GM23338 (cell line): ENCODE data around the gene ASTN1. TPM values are rescaled to one million over a fixed set of nuclear protein-coding genes. Genes with fewer than 3 reads are reported as not detected.
A peak's percentile ranks its signal among the peaks of the same experiment; 100 is the strongest.

ENCODE experiments used
- ATAC-seq: fragments of 200-7000 bp; cut with Tn5 transposase; 3 replicates; pipeline ENCODE4 v1.9.1; 2020
- DNase-seq: peaks from one replicate; pipeline ENCODE4 v3.0.0-alpha.2; 2015; ENCODE audit warnings: low spot score
- H2AFZ ChIP-seq: fragments of 200-600 bp; sonication (generic); 2 replicates; pipeline ENCODE4 v1.8.0; 2016; ENCODE audit warnings: antibody characterized with exemption, mild to moderate bottlenecking, moderate library complexity
- H3F3A ChIP-seq: fragments of 200-600 bp; sonication (generic); replicated peaks from 2 replicates; pipeline ENCODE4 v1.8.0; 2017; ENCODE audit warnings: antibody characterized with exemption, mixed run types, low read depth
- H3K27ac ChIP-seq: fragments of 200-600 bp; sonication (generic); 2 replicates; pipeline ENCODE4 v1.6.1; 2016; ENCODE audit warnings: low read depth
- H3K27me3 ChIP-seq: fragments of 200-600 bp; sonication (generic); 2 replicates; pipeline ENCODE4 v1.8.0; 2016; ENCODE audit warnings: mild to moderate bottlenecking, mixed run types, moderate library complexity; ENCODE audit not compliant: insufficient read depth
- H3K36me3 ChIP-seq: fragments of 200-600 bp; sonication (generic); 2 replicates; pipeline ENCODE4 v1.8.0; 2016; ENCODE audit warnings: mild to moderate bottlenecking; ENCODE audit not compliant: insufficient read depth
- H3K4me1 ChIP-seq: fragments of 200-600 bp; sonication (generic); 2 replicates; pipeline ENCODE4 v1.8.0; 2016; ENCODE audit warnings: mild to moderate bottlenecking, moderate library complexity; ENCODE audit not compliant: insufficient read depth
- H3K4me2 ChIP-seq: fragments of 200-600 bp; sonication (generic); 2 replicates; pipeline ENCODE4 v1.7.1; 2017; ENCODE audit warnings: mixed run types
- H3K4me3 ChIP-seq: fragments of 200-600 bp; sonication (generic); 2 replicates; pipeline ENCODE4 v1.6.1; 2016; ENCODE audit warnings: mixed run types
- H3K79me2 ChIP-seq: fragments of 200-600 bp; sonication (generic); replicated peaks from 2 replicates; pipeline ENCODE4 v1.8.0; 2017; ENCODE audit warnings: mild to moderate bottlenecking; ENCODE audit not compliant: insufficient read depth
- H3K9me2 ChIP-seq: fragments of 200-600 bp; sonication (generic); 2 replicates; pipeline ENCODE4 v1.8.0; 2017; ENCODE audit not compliant: insufficient read depth
- H4K20me1 ChIP-seq: fragments of 200-600 bp; sonication (generic); replicated peaks from 2 replicates; pipeline ENCODE4 v1.8.0; 2017; ENCODE audit warnings: mild to moderate bottlenecking; ENCODE audit not compliant: insufficient read depth
- H3K27ac Mint-ChIP-seq: 2 replicates; pipeline ENCODE4 v1.8.0; 2020; ENCODE audit warnings: inconsistent platforms, mild to moderate bottlenecking, moderate library complexity, mixed read lengths
- H3K27me3 Mint-ChIP-seq: 3 replicates; pipeline ENCODE4 v1.8.0; 2022; ENCODE audit warnings: low read depth, mild to moderate bottlenecking, moderate library complexity, mixed read lengths, inconsistent platforms; ENCODE audit not compliant: insufficient read depth, poor library complexity
- H3K36me3 Mint-ChIP-seq: 3 replicates; pipeline ENCODE4 v1.8.0; 2021; ENCODE audit warnings: low read depth, mild to moderate bottlenecking, inconsistent platforms, moderate library complexity, mixed read lengths
- H3K4me1 Mint-ChIP-seq: 3 replicates; pipeline ENCODE4 v1.8.0; 2020; ENCODE audit warnings: mild to moderate bottlenecking, inconsistent platforms, mixed read lengths
- H3K4me3 Mint-ChIP-seq: 3 replicates; pipeline ENCODE4 v1.8.0; 2021; ENCODE audit warnings: moderate library complexity, mild to moderate bottlenecking, inconsistent platforms, mixed read lengths
- H3K9me3 Mint-ChIP-seq: 3 replicates; pipeline ENCODE4 v1.8.0; 2020; ENCODE audit warnings: moderate library complexity, mild to moderate bottlenecking, inconsistent platforms, mixed read lengths
- CTCF ChIP-seq, 2 experiments: fragments of 200-600 bp in 1 of 2; sonication (generic) in 1 of 2; conservative IDR thresholded peaks; 2 replicates each; pipeline versions ENCODE4 v1.5.1 to v1.6.1; 2016 to 2017; ENCODE audit warnings: antibody characterized with exemption in 2 of 2, low read depth in 2 of 2, mild to moderate bottlenecking in 2 of 2, moderate library complexity in 1 of 2
- EZH2 ChIP-seq: fragments of 200-600 bp; sonication (generic); IDR thresholded peaks from one replicate; pipeline ENCODE4 v1.8.0; 2017; ENCODE audit warnings: antibody characterized with exemption, mild to moderate bottlenecking, low read depth; ENCODE audit not compliant: unreplicated experiment
- EZH2phosphoT487 ChIP-seq: fragments of 200-600 bp; sonication (generic); IDR thresholded peaks from one replicate; pipeline ENCODE4 v1.8.1; 2018; ENCODE audit warnings: antibody characterized with exemption; ENCODE audit not compliant: unreplicated experiment
- JUNB ChIP-seq: IDR thresholded peaks from one replicate; pipeline ENCODE4 v1.6.1; 2016; ENCODE audit warnings: antibody characterized with exemption; ENCODE audit not compliant: unreplicated experiment
- POLR2AphosphoS5 ChIP-seq: IDR thresholded peaks from 2 replicates; pipeline ENCODE4 v1.6.1; 2016; ENCODE audit warnings: antibody characterized with exemption, low read depth
- polyA plus RNA-seq: library from polyadenylated mRNA; unstranded; fragments of >200 nt; fragmentation: Nextera tagmentation; extraction: Ambion mirVana; gene quantifications from 2 replicates; pipeline ENCODE4 v1.2.1, GENCODE V29; 2016
- total RNA-seq: library from RNA; depleted of rRNA; stranded (reverse); fragments of >200 nt; shearing (Covaris generic); gene quantifications from 2 replicates; pipeline ENCODE4 v1.2.3, GENCODE V29; 2014
- TF ChIP-seq, protein P1 (sequence below): IDR thresholded peaks from 2 replicates; pipeline ENCODE4 v1.6.1; 2016; ENCODE audit warnings: antibody characterized with exemption
- TF ChIP-seq, protein P2 (sequence below): fragments of 250-450 bp; sonication (Bioruptor Pico); IDR thresholded peaks from 2 replicates; pipeline ENCODE4 v1.5.0; 2020; ENCODE audit warnings: mild to moderate bottlenecking, moderate library complexity
- TF ChIP-seq, protein P3 (sequence below): IDR thresholded peaks from one replicate; pipeline ENCODE4 v1.6.1; 2018; ENCODE audit warnings: antibody characterized with exemption; ENCODE audit not compliant: unreplicated experiment

ASTN1 gene
- total and polyA plus RNA-seq, 2 experiments from 2014 or later = 2.0 to 5.2 TPM

DNA sequence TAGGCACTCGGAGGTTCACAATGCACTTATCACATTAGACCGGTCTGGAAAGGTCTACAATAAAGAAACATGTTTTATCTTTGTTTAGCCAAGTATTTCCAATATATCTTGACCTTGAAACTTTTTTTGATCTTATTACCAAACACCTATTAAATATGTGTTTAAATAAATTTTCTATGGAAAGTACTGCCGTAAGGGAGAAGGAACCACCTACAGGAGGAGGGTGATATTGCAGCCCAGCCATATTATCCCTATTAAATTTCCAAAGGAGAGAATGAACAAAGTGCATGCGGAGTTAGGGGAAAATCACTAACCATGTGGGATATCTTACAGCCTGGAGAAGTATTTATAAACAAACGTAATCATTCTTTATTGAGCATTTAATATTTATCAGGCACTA, 20.7 kb upstream of the ASTN1 start:
- no peaks in the 10 kb centered on the region for H4K20me1 ChIP-seq
- no peaks in the 10 kb centered on the region for H3K9me2 ChIP-seq
- Mint-ChIP-seq H3K36me3 (no peaks in the 10 kb centered on the region), H3K4me3 (no peak overlapping the region), H3K27me3 (peaks cover 16% of the 10 kb centered on the region), H3K27ac (no peak overlapping the region), H3K4me1 (peaks cover 10% of the 10 kb centered on the region; the same call in 2 of the 3 replicates), H3K9me3 (no peaks in the 10 kb centered on the region)
- TF ChIP-seq CTCF (conservative IDR thresholded peaks at IDR 0.05; ENCODE audit: low read depth in 2 of 2) = peak; percentile 52 to 82
- TF ChIP-seq EZH2phosphoT487 = no peak
- TF ChIP-seq JUNB = no peak
- TF ChIP-seq, protein P1, sequence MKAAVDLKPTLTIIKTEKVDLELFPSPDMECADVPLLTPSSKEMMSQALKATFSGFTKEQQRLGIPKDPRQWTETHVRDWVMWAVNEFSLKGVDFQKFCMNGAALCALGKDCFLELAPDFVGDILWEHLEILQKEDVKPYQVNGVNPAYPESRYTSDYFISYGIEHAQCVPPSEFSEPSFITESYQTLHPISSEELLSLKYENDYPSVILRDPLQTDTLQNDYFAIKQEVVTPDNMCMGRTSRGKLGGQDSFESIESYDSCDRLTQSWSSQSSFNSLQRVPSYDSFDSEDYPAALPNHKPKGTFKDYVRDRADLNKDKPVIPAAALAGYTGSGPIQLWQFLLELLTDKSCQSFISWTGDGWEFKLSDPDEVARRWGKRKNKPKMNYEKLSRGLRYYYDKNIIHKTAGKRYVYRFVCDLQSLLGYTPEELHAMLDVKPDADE = no peak
- TF ChIP-seq EZH2 = no peak
- no peak overlapping the region for H3K4me2 ChIP-seq
- no peak overlapping the region for H2AFZ ChIP-seq
- no peak overlapping the region for H3K4me3 ChIP-seq
- ATAC-seq (no peak), DNase-seq (peak; percentile 69)
- H3K4me1 ChIP-seq = peaks cover 6% of the 10 kb centered on the region; the same call in 1 of the 2 replicates
- no peaks in the 10 kb centered on the region for H3K79me2 ChIP-seq
- H3F3A ChIP-seq = no peaks in the 10 kb centered on the region
- H3K27me3 ChIP-seq = peaks cover 14% of the 10 kb centered on the region
- no peak overlapping the region for H3K27ac ChIP-seq
- H3K36me3 ChIP-seq = no peaks in the 10 kb centered on the region

DNA sequence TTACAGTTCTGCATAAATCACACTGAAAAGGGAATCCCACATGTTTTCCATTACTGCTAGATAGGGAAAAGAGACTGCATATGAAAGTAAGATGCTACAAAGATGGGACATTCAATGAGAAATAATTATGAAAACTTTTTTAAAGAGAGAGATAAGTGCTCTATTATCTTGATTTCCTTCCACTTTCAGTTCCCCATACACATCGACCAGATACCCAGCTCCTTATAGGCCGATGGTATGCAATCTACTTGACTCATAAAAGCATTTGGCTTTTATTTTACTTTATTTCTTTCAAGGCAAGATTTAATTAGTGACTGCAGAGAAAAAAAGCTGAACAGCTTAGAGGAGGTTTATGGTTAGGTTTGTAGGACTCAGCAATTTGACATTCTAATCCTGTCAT, 19.3 kb upstream of the ASTN1 start:
- Histone ChIP-seq H3K79me2 (no peaks in the 10 kb centered on the region), H2AFZ (no peak overlapping the region), H4K20me1 (no peaks in the 10 kb centered on the region), H3K27ac (no peak overlapping the region), H3F3A (no peaks in the 10 kb centered on the region), H3K4me2 (no peak overlapping the region), H3K4me1 (peaks cover 6% of the 10 kb centered on the region; the same call in 1 of the 2 replicates), H3K27me3 (peaks cover 27% of the 10 kb centered on the region), H3K9me2 (no peaks in the 10 kb centered on the region), H3K36me3 (no peaks in the 10 kb centered on the region), H3K4me3 (no peak overlapping the region)
- H3K4me1 Mint-ChIP-seq = peaks cover 10% of the 10 kb centered on the region; the same call in 2 of the 3 replicates
- no peak overlapping the region for H3K27ac Mint-ChIP-seq
- peaks cover 18% of the 10 kb centered on the region for H3K27me3 Mint-ChIP-seq
- no peaks in the 10 kb centered on the region for H3K36me3 Mint-ChIP-seq
- DNase-seq (no peak), ATAC-seq (no peak)
- H3K4me3 Mint-ChIP-seq = no peak overlapping the region
- H3K9me3 Mint-ChIP-seq = no peaks in the 10 kb centered on the region
- TF ChIP-seq, protein P2, sequence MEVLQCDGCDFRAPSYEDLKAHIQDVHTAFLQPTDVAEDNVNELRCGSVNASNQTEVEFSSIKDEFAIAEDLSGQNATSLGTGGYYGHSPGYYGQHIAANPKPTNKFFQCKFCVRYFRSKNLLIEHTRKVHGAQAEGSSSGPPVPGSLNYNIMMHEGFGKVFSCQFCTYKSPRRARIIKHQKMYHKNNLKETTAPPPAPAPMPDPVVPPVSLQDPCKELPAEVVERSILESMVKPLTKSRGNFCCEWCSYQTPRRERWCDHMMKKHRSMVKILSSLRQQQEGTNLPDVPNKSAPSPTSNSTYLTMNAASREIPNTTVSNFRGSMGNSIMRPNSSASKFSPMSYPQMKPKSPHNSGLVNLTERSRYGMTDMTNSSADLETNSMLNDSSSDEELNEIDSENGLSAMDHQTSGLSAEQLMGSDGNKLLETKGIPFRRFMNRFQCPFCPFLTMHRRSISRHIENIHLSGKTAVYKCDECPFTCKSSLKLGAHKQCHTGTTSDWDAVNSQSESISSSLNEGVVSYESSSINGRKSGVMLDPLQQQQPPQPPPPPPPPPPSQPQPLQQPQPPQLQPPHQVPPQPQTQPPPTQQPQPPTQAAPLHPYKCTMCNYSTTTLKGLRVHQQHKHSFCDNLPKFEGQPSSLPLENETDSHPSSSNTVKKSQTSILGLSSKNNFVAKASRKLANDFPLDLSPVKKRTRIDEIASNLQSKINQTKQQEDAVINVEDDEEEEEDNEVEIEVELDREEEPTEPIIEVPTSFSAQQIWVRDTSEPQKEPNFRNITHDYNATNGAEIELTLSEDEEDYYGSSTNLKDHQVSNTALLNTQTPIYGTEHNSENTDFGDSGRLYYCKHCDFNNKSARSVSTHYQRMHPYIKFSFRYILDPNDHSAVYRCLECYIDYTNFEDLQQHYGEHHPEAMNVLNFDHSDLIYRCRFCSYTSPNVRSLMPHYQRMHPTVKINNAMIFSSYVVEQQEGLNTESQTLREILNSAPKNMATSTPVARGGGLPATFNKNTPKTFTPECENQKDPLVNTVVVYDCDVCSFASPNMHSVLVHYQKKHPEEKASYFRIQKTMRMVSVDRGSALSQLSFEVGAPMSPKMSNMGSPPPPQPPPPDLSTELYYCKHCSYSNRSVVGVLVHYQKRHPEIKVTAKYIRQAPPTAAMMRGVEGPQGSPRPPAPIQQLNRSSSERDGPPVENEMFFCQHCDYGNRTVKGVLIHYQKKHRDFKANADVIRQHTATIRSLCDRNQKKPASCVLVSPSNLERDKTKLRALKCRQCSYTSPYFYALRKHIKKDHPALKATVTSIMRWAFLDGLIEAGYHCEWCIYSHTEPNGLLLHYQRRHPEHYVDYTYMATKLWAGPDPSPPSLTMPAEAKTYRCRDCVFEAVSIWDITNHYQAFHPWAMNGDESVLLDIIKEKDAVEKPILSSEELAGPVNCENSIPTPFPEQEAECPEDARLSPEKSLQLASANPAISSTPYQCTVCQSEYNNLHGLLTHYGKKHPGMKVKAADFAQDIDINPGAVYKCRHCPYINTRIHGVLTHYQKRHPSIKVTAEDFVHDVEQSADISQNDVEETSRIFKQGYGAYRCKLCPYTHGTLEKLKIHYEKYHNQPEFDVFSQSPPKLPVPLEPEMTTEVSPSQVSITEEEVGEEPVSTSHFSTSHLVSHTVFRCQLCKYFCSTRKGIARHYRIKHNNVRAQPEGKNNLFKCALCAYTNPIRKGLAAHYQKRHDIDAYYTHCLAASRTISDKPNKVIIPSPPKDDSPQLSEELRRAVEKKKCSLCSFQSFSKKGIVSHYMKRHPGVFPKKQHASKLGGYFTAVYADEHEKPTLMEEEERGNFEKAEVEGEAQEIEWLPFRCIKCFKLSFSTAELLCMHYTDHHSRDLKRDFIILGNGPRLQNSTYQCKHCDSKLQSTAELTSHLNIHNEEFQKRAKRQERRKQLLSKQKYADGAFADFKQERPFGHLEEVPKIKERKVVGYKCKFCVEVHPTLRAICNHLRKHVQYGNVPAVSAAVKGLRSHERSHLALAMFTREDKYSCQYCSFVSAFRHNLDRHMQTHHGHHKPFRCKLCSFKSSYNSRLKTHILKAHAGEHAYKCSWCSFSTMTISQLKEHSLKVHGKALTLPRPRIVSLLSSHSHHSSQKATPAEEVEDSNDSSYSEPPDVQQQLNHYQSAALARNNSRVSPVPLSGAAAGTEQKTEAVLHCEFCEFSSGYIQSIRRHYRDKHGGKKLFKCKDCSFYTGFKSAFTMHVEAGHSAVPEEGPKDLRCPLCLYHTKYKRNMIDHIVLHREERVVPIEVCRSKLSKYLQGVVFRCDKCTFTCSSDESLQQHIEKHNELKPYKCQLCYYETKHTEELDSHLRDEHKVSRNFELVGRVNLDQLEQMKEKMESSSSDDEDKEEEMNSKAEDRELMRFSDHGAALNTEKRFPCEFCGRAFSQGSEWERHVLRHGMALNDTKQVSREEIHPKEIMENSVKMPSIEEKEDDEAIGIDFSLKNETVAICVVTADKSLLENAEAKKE (CRISPR knock-in tag) = no peak
- no peak for TF ChIP-seq POLR2AphosphoS5
- no peak for TF ChIP-seq EZH2
- TF ChIP-seq, protein P3, sequence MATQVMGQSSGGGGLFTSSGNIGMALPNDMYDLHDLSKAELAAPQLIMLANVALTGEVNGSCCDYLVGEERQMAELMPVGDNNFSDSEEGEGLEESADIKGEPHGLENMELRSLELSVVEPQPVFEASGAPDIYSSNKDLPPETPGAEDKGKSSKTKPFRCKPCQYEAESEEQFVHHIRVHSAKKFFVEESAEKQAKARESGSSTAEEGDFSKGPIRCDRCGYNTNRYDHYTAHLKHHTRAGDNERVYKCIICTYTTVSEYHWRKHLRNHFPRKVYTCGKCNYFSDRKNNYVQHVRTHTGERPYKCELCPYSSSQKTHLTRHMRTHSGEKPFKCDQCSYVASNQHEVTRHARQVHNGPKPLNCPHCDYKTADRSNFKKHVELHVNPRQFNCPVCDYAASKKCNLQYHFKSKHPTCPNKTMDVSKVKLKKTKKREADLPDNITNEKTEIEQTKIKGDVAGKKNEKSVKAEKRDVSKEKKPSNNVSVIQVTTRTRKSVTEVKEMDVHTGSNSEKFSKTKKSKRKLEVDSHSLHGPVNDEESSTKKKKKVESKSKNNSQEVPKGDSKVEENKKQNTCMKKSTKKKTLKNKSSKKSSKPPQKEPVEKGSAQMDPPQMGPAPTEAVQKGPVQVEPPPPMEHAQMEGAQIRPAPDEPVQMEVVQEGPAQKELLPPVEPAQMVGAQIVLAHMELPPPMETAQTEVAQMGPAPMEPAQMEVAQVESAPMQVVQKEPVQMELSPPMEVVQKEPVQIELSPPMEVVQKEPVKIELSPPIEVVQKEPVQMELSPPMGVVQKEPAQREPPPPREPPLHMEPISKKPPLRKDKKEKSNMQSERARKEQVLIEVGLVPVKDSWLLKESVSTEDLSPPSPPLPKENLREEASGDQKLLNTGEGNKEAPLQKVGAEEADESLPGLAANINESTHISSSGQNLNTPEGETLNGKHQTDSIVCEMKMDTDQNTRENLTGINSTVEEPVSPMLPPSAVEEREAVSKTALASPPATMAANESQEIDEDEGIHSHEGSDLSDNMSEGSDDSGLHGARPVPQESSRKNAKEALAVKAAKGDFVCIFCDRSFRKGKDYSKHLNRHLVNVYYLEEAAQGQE = no peak
